ENCODE results near the gene DENND11.
"Not testable (repeated sequence)": the region's sequence is repeated elsewhere in the genome, so short reads cannot be mapped to it uniquely, and the experiment has no call there.

Gene DENND11

GRCh38 chr7:141706239-141707064, 4.5 kb upstream of the DENND11 start:
- DNase-seq, result no peak

GRCh38 chr7:141704741-141705140, 2.8 kb upstream of the DENND11 start:
- DNase-seq, result no peak

- DNase-seq, result no peak
These were observed 2.1 kb upstream of the DENND11 start for GRCh38 chr7:141704112-141704511.

GRCh38 chr7:141702892-141703291, 926 bp upstream of the DENND11 start:
- DNase-seq, result no peak

- peak; percentile 70 for DNase-seq
These were observed 398 bp downstream of the DENND11 start for GRCh38 chr7:141701489-141702046.

GRCh38 chr7:141700848-141701371, 1.1 kb downstream of the DENND11 start:
- DNase-seq, result no peak

GRCh38 chr7:141700296-141700847, 1.6 kb downstream of the DENND11 start:
- DNase-seq, result no peak

- no peak for DNase-seq
These were observed 2.1 kb downstream of the DENND11 start for GRCh38 chr7:141699860-141700259.

GRCh38 chr7:141698247-141699015, 3.5 kb downstream of the DENND11 start:
- no peak for DNase-seq

GRCh38 chr7:141697211-141697871, 4.6 kb downstream of the DENND11 start:
- DNase-seq, result no peak

- DNase-seq, result no peak
These were observed 5.6 kb downstream of the DENND11 start for GRCh38 chr7:141696348-141696747.

GRCh38 chr7:141695803-141696289, 6.1 kb downstream of the DENND11 start:
- DNase-seq, result no peak

- no peak for DNase-seq
These were observed 8.9 kb downstream of the DENND11 start for GRCh38 chr7:141693082-141693481.

- no peak for DNase-seq
These were observed 10.0 kb downstream of the DENND11 start for GRCh38 chr7:141691961-141692360.

- DNase-seq, result no peak
These were observed 10.4 kb downstream of the DENND11 start for GRCh38 chr7:141691540-141691939.

- DNase-seq, result not testable (repeated sequence)
These were observed 12.7 kb downstream of the DENND11 start for GRCh38 chr7:141689072-141689825.

GRCh38 chr7:141688043-141688442, 13.9 kb downstream of the DENND11 start:
- no peak for DNase-seq

GRCh38 chr7:141686670-141687069, 15.3 kb downstream of the DENND11 start:
- no peak for DNase-seq

- DNase-seq, result no peak
These were observed 15.9 kb downstream of the DENND11 start for GRCh38 chr7:141686074-141686473.

GRCh38 chr7:141685285-141686023, 16.5 kb downstream of the DENND11 start:
- DNase-seq, result no peak

- no peak for DNase-seq
These were observed 23.0 kb downstream of the DENND11 start for GRCh38 chr7:141679014-141679413.
